Measurements from ENCODE around the gene ATG4C.
A peak's percentile ranks its signal among the peaks of the same experiment; 100 is the strongest.
"Not testable (repeated sequence)": the region's sequence is repeated elsewhere in the genome, so short reads cannot be mapped to it uniquely, and the experiment has no call there.

Gene ATG4C

GRCh38 chr1:62783736-62784508, at the start of gene ATG4C:
TSS of gene ATG4C (plus strand) at chr1:62784132. CDS start at chr1:62803787, 19,655 bp downstream.
- peak; percentile 85 for DNase-seq

DNA sequence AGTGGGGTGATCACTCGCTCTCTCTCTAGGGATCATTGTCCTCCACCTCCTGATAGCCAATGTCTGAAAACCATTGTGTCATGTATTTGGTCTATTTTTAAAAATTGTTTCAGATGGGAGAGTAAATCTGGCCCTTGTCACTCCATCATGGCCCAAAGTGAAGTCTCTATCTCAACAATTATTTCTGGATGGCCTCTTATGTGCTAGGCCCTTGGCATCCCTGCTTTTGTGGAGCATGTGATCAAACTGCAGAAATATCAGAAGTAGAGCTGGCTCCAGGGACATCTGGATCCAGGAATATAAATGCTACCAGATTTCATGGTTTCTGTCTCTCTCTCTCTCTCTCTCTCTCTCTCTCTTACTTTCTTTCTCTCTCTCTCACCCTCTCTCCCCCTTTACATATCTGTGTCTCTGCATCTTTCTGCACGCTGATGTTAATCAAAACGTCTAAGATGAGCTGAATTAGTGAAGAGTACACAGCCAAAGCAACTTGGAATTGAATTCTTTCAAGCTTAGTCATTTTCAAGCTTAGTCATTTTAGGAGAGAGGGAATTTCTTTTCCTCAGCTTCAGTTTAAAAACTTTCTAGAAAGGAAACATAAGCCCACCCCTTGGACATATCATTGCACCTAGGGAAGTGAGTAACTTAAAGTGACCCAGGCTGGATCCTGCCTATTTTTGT, 48.3 kb upstream of the ATG4C start:
- no peak for DNase-seq

DNA sequence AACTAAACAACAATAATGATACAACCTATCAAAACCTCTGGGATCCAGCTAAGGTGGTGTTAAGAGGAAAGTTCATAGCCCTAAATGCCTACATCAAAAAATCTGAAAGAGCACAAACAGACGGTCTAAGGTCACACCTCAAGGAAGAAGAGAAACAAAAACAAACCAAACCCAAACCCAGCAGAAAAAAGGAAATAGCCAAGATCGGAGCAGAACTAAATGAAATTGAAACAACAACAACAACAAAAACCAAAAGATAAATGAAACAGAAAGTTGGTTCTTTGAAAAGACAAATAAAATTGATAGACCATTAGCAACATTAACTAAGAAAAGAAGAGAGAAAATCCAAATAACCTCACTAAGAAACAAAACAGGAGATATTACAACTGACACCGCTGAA, 43.2 kb upstream of the ATG4C start:
- not testable (repeated sequence) for DNase-seq

GRCh38 chr1:62744611-62745577, 39.0 kb upstream of the ATG4C start:
- no peak for DNase-seq

GRCh38 chr1:62746086-62746808, 37.7 kb upstream of the ATG4C start:
- no peak for DNase-seq

GRCh38 chr1:62746809-62747138, 37.2 kb upstream of the ATG4C start:
- DNase-seq = no peak

DNA sequence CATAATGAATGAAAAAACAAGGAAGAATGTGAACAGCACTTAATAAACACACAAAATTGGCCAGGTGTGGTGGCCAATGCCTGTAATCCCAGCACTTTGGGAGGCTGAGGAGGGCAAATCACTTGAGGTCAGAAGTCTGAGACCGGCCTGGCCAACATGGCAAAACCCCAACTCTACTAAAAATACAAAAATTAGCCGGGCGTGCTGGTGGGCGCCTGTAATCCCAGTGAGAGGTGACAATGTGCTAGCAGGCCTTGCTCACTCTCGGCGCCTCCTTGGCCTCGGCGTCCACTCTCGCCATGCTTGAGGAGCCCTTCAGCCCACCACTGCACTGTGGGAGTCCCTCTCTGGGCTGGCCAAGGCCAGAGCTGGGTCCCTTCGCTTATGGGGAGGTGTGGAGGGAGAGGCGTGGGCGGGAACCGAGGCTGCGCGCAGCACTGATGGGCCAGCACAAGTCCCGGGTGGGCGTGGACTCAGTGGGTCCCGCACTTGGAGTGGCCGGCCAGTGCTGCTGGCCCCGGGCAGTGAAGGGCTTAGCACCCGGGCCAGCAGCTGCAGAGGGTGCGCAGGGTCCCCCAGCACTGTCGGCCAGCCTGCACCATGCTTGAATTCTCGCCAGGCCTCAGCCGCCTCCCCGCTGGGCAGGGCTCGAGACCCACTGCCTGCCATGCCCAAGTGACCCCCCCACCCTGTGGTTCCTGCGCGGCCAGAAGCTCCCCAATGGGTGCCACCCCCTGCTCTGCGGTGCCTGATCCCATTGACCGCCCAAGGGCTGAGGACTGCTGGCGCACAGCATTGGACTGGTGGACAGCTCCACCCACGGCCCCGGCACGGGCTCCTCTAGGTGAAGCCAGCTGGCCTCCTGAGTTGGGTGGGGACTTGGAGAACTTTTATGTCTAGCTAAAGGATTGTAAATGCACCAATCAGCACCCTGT, 30.6 kb upstream of the ATG4C start:
- DNase-seq = no peak

DNA sequence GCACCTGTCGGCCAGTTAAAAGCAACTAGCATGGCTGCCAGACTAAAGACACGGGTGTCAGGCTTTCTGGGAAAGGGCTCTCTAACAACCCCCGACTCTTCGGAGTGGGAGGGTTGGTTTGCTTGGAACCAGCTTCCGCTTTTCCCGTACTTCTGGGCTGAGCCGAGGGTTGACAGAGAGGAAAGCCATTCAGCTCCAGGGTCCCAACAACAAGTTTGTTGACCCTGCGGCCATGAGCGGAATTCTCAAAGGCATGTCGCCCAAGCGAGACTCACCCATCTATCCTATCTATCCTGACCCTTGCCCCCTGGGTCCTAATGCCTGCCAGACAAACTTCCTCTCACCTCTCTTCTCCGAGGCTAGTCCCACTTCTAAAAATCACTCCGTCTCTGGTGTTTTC, 29.0 kb upstream of the ATG4C start:
- DNase-seq = not testable (repeated sequence)

DNA sequence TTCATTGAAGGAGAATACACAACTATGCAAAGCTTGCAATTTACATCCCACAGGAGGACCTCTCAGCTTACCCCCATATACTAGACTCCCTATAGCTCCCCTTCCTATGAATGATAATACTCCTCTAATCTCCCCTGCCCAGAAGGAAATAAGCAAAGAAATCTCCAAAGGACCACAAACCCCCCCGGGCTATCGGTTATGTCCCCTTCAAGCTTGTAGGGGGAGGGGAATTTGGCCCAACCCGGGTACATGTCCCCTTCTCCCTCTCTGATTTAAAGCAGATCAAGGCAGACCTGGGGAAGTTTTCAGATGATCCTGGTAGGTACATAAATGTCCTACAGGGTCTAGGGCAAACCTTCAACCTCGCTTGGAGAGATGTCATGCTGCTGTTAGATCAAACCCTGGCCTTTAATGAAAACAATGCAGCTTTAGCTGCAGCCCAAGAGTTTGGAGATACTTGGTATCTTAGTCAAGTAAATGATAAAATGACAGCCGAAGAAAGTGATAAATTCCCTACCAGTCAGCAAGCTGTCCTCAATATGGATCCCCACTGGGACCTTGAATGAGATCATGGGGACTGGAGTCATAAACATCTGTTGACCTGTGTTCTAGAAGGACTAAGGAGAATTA, 27.6 kb upstream of the ATG4C start:
- not testable (repeated sequence) for DNase-seq

- DNase-seq = not testable (repeated sequence)
Measured at GRCh38 chr1:62759232-62759875, 24.6 kb upstream of the ATG4C start.

GRCh38 chr1:62760021-62760782, 23.7 kb upstream of the ATG4C start:
- not testable (repeated sequence) for DNase-seq

GRCh38 chr1:62761223-62761870, 22.6 kb upstream of the ATG4C start:
- DNase-seq = not testable (repeated sequence)

GRCh38 chr1:62762027-62762426, 21.9 kb upstream of the ATG4C start:
- not testable (repeated sequence) for DNase-seq

GRCh38 chr1:62765981-62766380, 18.0 kb upstream of the ATG4C start:
- no peak for DNase-seq

- DNase-seq = not testable (repeated sequence)
Measured at GRCh38 chr1:62768551-62768950, 15.4 kb upstream of the ATG4C start.

DNA sequence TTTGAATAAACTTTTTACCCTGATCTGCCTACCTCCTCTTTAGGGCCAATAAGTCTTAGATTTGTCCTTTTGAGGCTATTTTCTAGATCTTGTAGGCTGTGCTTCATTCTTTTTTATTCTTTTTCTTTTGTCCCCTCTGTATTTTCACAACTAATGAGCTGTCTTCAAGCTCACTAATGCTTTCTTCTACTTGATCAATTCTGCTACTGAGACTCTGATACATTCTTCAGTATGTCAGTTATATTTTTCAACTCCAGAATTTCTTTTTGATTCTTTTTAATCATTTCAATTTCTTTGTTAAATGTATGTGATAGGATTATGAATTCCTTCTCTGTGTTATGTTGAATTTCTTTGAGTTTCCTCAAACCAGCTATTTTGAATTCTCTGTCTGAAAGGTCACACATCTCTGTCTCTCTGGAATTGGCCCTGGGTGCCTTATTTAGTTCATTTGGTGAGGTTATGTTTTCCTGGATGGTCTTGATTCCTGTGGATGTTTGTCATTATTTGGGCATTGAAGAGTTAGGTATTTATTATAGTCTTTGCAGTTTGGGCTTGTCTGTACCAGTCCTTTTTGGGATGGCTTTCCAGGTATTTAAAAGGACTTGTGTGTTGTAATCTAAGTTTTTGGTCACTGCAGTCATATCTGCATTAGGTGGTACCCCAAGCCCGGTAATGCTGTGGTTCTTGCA, 11.2 kb upstream of the ATG4C start:
- DNase-seq = no peak

GRCh38 chr1:62774006-62774405, 9.9 kb upstream of the ATG4C start:
- no peak for DNase-seq

DNA sequence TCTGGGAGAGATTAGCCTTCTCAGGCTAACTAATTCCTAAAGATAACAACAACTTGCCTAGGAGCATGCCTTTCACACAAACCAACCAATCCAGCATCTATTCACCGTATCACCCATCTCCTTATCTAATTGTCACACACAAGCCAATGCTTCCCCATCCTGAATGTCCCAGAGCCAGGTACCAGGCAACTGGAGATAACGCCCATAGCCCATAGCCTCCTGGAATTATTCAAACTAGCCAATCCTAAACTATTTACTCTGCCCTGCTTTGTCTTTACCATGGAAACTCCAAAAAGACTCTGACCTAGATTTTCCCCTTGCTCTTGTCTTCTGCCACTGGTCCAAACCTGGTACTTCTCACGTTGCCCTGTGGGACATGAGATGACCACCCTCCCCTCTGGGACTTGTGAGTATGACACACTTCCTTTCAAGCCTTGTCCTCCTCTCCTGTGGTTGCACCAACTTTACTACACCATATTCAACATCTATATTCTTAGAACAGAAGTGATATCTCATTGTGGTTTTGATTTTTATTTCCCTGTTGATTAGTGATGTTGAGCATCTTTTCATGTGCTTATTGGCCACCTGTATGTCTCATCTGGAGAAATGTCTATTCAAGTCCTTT, 8.8 kb upstream of the ATG4C start:
- no peak for DNase-seq

All from NCI-H1092 (cell line).